H1 (cell line): ENCODE data around the gene RAB40C. TPM values are rescaled to one million over a fixed set of nuclear protein-coding genes. Genes with fewer than 3 reads are reported as not detected.

Experiments used
- CTCF ChIA-PET: fragments of 300-600 bp; sonication (Branson Sonifier 250); formaldehyde crosslinking; loops from one replicate; lab custom pipeline; 2021; ENCODE audit not compliant: partially characterized antibody; lab: Charles Lee
- POLR2A ChIA-PET: fragments of 300-600 bp; sonication (Branson Sonifier 250); formaldehyde crosslinking; loops from one replicate; lab custom pipeline; 2021; ENCODE audit warnings: inconsistent platforms; ENCODE audit not compliant: partially characterized antibody; lab: Charles Lee
- DNase-seq, 2 experiments: peaks; one replicate each; pipeline versions ENCODE4 v3.0.0 to v3.0.0-alpha.2; 2010 to 2022; ENCODE audit warnings: low spot score in 2 of 2, low read depth in 1 of 2, mixed read lengths in 1 of 2
- FAIRE-seq: peaks from 2 replicates; lab custom pipeline; 2011; peaks lifted over from hg19 to GRCh38; lab: Jason Lieb, UNC
- H2AFZ ChIP-seq: 2 replicates; pipeline ENCODE4 v1.8.1; 2012; ENCODE audit warnings: low read length, inconsistent platforms
- H2AK5ac ChIP-seq: 2 replicates; pipeline ENCODE4 v1.6.1; 2013; ENCODE audit warnings: low read depth, low read length
- H2BK120ac ChIP-seq: replicated peaks from 2 replicates; pipeline ENCODE3; 2013; ENCODE audit warnings: low read depth, low read length, inconsistent platforms
- H2BK12ac ChIP-seq: 2 replicates; pipeline ENCODE4 v1.6.1; 2013; ENCODE audit warnings: low read depth, low read length
- H2BK15ac ChIP-seq: 2 replicates; pipeline ENCODE4 v1.6.1; 2013; ENCODE audit warnings: low read length
- H2BK20ac ChIP-seq: 2 replicates; pipeline ENCODE4 v1.6.1; 2013; ENCODE audit warnings: low read length
- H2BK5ac ChIP-seq: 2 replicates; pipeline ENCODE4 v1.6.1; 2013; ENCODE audit warnings: low read depth, low read length
- H3K14ac ChIP-seq: 2 replicates; pipeline ENCODE4 v1.6.1; 2013; ENCODE audit warnings: inconsistent platforms; ENCODE audit not compliant: insufficient read length
- H3K18ac ChIP-seq: 2 replicates; pipeline ENCODE4 v1.6.1; 2013; ENCODE audit warnings: low read length; ENCODE audit errors: extremely low read depth
- H3K23ac ChIP-seq: 2 replicates; pipeline ENCODE4 v1.6.1; 2013; ENCODE audit warnings: inconsistent platforms; ENCODE audit not compliant: insufficient read length
- H3K23me2 ChIP-seq: 2 replicates; pipeline ENCODE4 v1.6.1; 2013; ENCODE audit warnings: low read depth, low read length
- H3K27ac ChIP-seq: 2 replicates; pipeline ENCODE4 v1.6.1; 2011; ENCODE audit warnings: low read depth, low read length, inconsistent platforms
- H3K27me3 ChIP-seq, 4 experiments: replicated peaks in 1 of 4; 1 replicate in 1 of 4; 2 replicates in 3 of 4; pipeline versions ENCODE4 v1.6.1 to v1.8.1; 2011 to 2013; ENCODE audit warnings: low read length in 3 of 4, mild to moderate bottlenecking in 3 of 4, inconsistent platforms in 2 of 4, mixed read lengths in 2 of 4, moderate library complexity in 1 of 4; ENCODE audit not compliant: control insufficient read depth in 3 of 4, insufficient read depth in 3 of 4; ENCODE audit errors: extremely low read depth in 1 of 4
- H3K36me3 ChIP-seq, 4 experiments: 2 replicates each; pipeline versions ENCODE4 v1.6.1 to v1.8.1; 2011 to 2013; ENCODE audit warnings: mild to moderate bottlenecking in 4 of 4, low read length in 3 of 4, moderate library complexity in 2 of 4, control low read depth in 1 of 4, inconsistent platforms in 1 of 4; ENCODE audit not compliant: insufficient read depth in 4 of 4, control insufficient read depth in 2 of 4
- H3K4ac ChIP-seq: replicated peaks from 2 replicates; pipeline ENCODE3; 2013; ENCODE audit warnings: low read length, low read depth, mixed read lengths, inconsistent platforms; ENCODE audit not compliant: insufficient read length
- H3K4me1 ChIP-seq, 4 experiments: replicated peaks in 1 of 4; 1 replicate in 1 of 4; 2 replicates in 3 of 4; pipeline versions ENCODE4 v1.6.1 to v1.8.1; 2011 to 2013; ENCODE audit warnings: low read length in 3 of 4, inconsistent platforms in 2 of 4, mixed read lengths in 1 of 4; ENCODE audit not compliant: insufficient read depth in 4 of 4, control insufficient read depth in 3 of 4
- H3K4me2 ChIP-seq, 2 experiments: 2 replicates each; pipeline versions ENCODE4 v1.6.1 to v1.8.1; 2011 to 2013; ENCODE audit warnings: low read depth in 2 of 2, low read length in 2 of 2, control low read depth in 1 of 2, inconsistent platforms in 1 of 2, mild to moderate bottlenecking in 1 of 2; ENCODE audit not compliant: insufficient read depth in 1 of 2
- H3K4me3 ChIP-seq, 4 experiments: fragments of 200-600, 300-600 bp in 1 of 4; sonication (generic), shearing (Covaris generic), sonication (Bioruptor Twin) in 1 of 4; 2 replicates each; pipeline versions ENCODE4 v1.5.1 to v1.8.1; 2011 to 2016; ENCODE audit warnings: low read length in 4 of 4, low read depth in 3 of 4, control low read depth in 2 of 4, inconsistent platforms in 2 of 4, mild to moderate bottlenecking in 2 of 4, mixed read lengths in 1 of 4, moderate library complexity in 1 of 4; ENCODE audit not compliant: insufficient read depth in 2 of 4; ENCODE audit errors: extremely low read depth in 1 of 4
- H3K56ac ChIP-seq: replicated peaks from 2 replicates; pipeline ENCODE3; 2013; ENCODE audit warnings: low read depth, mild to moderate bottlenecking, mixed read lengths, low read length, inconsistent platforms; ENCODE audit not compliant: insufficient read length
- H3K79me1 ChIP-seq: 2 replicates; pipeline ENCODE4 v1.6.1; 2013; ENCODE audit warnings: low read depth, low read length, control low read depth
- H3K79me2 ChIP-seq, 2 experiments: 2 replicates each; pipeline versions ENCODE4 v1.6.1 to v1.8.1; 2012 to 2013; ENCODE audit warnings: low read length in 2 of 2, mild to moderate bottlenecking in 2 of 2, inconsistent platforms in 1 of 2; ENCODE audit not compliant: insufficient read depth in 2 of 2, control insufficient read depth in 1 of 2
- H3K9ac ChIP-seq, 4 experiments: replicated peaks in 1 of 4; 1 replicate in 1 of 4; 2 replicates in 3 of 4; pipeline versions ENCODE4 v1.6.1 to v1.8.1; 2011 to 2013; ENCODE audit warnings: low read depth in 3 of 4, low read length in 3 of 4, control low read depth in 2 of 4, mild to moderate bottlenecking in 2 of 4, moderate library complexity in 2 of 4, inconsistent platforms in 1 of 4; ENCODE audit errors: extremely low read depth in 1 of 4
- H3K9me3 ChIP-seq, 2 experiments: 2 replicates each; pipeline versions ENCODE4 v1.6.1 to v1.8.1; 2012 to 2013; ENCODE audit warnings: mild to moderate bottlenecking in 2 of 2, moderate library complexity in 2 of 2, control low read depth in 1 of 2, inconsistent platforms in 1 of 2, low read depth in 1 of 2, low read length in 1 of 2, mixed read lengths in 1 of 2; ENCODE audit not compliant: insufficient read depth in 2 of 2
- H4K20me1 ChIP-seq, 2 experiments: replicated peaks in 1 of 2; 2 replicates each; pipeline versions ENCODE3 to v1.8.1; 2011 to 2013; ENCODE audit warnings: inconsistent platforms in 2 of 2, low read length in 2 of 2, mild to moderate bottlenecking in 1 of 2; ENCODE audit not compliant: insufficient read depth in 2 of 2, control insufficient read depth in 1 of 2
- H4K5ac ChIP-seq: 2 replicates; pipeline ENCODE4 v1.6.1; 2013; ENCODE audit warnings: low read length, low read depth, mixed read lengths, inconsistent platforms; ENCODE audit not compliant: insufficient read length
- H4K8ac ChIP-seq: 2 replicates; pipeline ENCODE4 v1.8.0; 2013; ENCODE audit warnings: mild to moderate bottlenecking, moderate library complexity, low read length, inconsistent platforms; ENCODE audit not compliant: insufficient read depth; ENCODE audit errors: extremely low read depth
- H4K91ac ChIP-seq: replicated peaks from 2 replicates; pipeline ENCODE3; 2013; ENCODE audit warnings: low read length, mixed read lengths, inconsistent platforms; ENCODE audit not compliant: insufficient read length
- CBX8 ChIP-seq: fragments of 300-800, 300-1000 bp; sonication (generic); IDR thresholded peaks from 2 replicates; pipeline ENCODE4 v1.7.1; 2016; ENCODE audit warnings: low read depth, low read length, borderline replicate concordance
- CTCF ChIP-seq, 3 experiments: IDR thresholded peaks; 1 replicate in 2 of 3; 2 replicates in 1 of 3; pipeline versions ENCODE4 v1.5.1 to v1.6.1; 2011; ENCODE audit warnings: low read length in 3 of 3, mild to moderate bottlenecking in 3 of 3, inconsistent platforms in 2 of 3, low read depth in 1 of 3, moderate library complexity in 1 of 3; ENCODE audit not compliant: insufficient read depth in 1 of 3; ENCODE audit errors: control extremely low read depth in 1 of 3
- HDAC2 ChIP-seq, 2 experiments: fragments of 300-600 bp in 1 of 2; sonication (generic) in 1 of 2; IDR thresholded peaks; 2 replicates each; pipeline ENCODE4 v1.6.1; 2011 to 2012; ENCODE audit warnings: low read depth in 2 of 2, low read length in 2 of 2, mild to moderate bottlenecking in 2 of 2, moderate library complexity in 2 of 2, borderline replicate concordance in 1 of 2, inconsistent platforms in 1 of 2
- RBBP5 ChIP-seq: IDR thresholded peaks from 2 replicates; pipeline ENCODE4 v1.7.1; 2012; ENCODE audit warnings: low read depth, mild to moderate bottlenecking, inconsistent platforms, low read length, moderate library complexity, borderline replicate concordance
- SAP30 ChIP-seq: fragments of 300-600 bp; sonication (generic); IDR thresholded peaks from 2 replicates; pipeline ENCODE4 v1.7.1; 2012; ENCODE audit warnings: low read length, moderate library complexity, mild to moderate bottlenecking, inconsistent platforms; ENCODE audit not compliant: insufficient read depth, insufficient replicate concordance
- WGBS, 2 experiments: shearing (Covaris generic) in 1 of 2; methylation state at CpG; one replicate each; pipeline versions ENCODE4 v1.1.6 to v1.1.7; 2013 to 2015; ENCODE audit warnings: low lambda C conversion rate in 2 of 2, mixed read lengths in 2 of 2, inconsistent platforms in 1 of 2, low coverage in 1 of 2, missing lambda C conversion rate in 1 of 2; ENCODE audit not compliant: insufficient replicate concordance in 2 of 2, insufficient coverage in 1 of 2, insufficient read length in 1 of 2; ENCODE audit errors: extremely low coverage in 1 of 2, missing lambda C conversion rate in 1 of 2; 5-methylcytosine and 5-hydroxymethylcytosine counted together
- long read RNA-seq, 2 experiments: library from RNA in 1 of 2; library from capped mRNA in 1 of 2; stranded (forward); transcript quantifications; one replicate each; pipeline ENCODE4 v2.0.0, GENCODE V29; 2021; ENCODE audit warnings: inconsistent platforms in 1 of 2
- polyA minus RNA-seq, 3 experiments: library from RNA; depleted of rRNA, polyadenylated mRNA; stranded (reverse); fragments of >200 nt; gene quantifications; 1 replicate in 2 of 3; 2 replicates in 1 of 3; pipeline ENCODE4 v1.2.3, GENCODE V29; 2011
- polyA plus RNA-seq, 7 experiments: library from polyadenylated mRNA; depleted of rRNA in 3 of 7; stranded (reverse) in 5 of 7; unstranded in 2 of 7; fragments of >200 nt in 5 of 7; fragments of 200-250 nt in 2 of 7; gene quantifications; 1 replicate in 5 of 7; 2 replicates in 1 of 7; 4 replicates in 1 of 7; pipeline versions ENCODE4 v1.2.1 to v1.2.3, GENCODE V29; 2011 to 2013; ENCODE audit warnings: missing spikeins in 2 of 7, mixed read lengths in 2 of 7
- total RNA-seq: library from RNA; stranded (reverse); fragmentation: NEBNext Ultra II Directional; extraction: Animal tissue kit (Norgen Biotek cat#: 25700); gene quantifications from 2 replicates; pipeline ENCODE4 v1.2.1, GENCODE V29; 2021

RAB40C gene
- total RNA-seq (15.6 and 17.8 TPM in 2 replicates), polyA plus RNA-seq (2011; rRNA removed) (13.9 and 18.6 TPM in 2 replicates), polyA minus RNA-seq (2011; rRNA and poly(A)+ RNA removed) (5.9 and 6.8 TPM in 2 replicates)
- 14.4 TPM for polyA plus RNA-seq (2011; cell fraction: cytosol; rRNA removed)
- 23.9 TPM for polyA plus RNA-seq (2011; cell fraction: nucleus; rRNA removed)
- 11.4 to 19.2 TPM (median 15.6 TPM) in 4 replicates for polyA plus RNA-seq (2012, experiment 1 of 2)
- 13.6 TPM for polyA plus RNA-seq (2012, experiment 2 of 2)
- polyA plus RNA-seq (2013, experiment 1 of 2) = 11.3 TPM
- polyA plus RNA-seq (2013, experiment 2 of 2) = 11.7 TPM
- 8.4 TPM for polyA minus RNA-seq (2011; cell fraction: cytosol; rRNA and poly(A)+ RNA removed)
- 8.9 TPM for polyA minus RNA-seq (2011; cell fraction: nucleus; rRNA and poly(A)+ RNA removed)
- long read RNA-seq, experiment 1, partial matches to known transcripts = 0 of 16 reads
- long read RNA-seq, experiment 1, other reads (novel, unspliced or antisense) = 12 of 16 reads
- long read RNA-seq, experiment 2, partial matches to known transcripts = 1 of 1 reads
- long read RNA-seq, experiment 2, other reads (novel, unspliced or antisense) = 0 of 1 reads

DNA sequence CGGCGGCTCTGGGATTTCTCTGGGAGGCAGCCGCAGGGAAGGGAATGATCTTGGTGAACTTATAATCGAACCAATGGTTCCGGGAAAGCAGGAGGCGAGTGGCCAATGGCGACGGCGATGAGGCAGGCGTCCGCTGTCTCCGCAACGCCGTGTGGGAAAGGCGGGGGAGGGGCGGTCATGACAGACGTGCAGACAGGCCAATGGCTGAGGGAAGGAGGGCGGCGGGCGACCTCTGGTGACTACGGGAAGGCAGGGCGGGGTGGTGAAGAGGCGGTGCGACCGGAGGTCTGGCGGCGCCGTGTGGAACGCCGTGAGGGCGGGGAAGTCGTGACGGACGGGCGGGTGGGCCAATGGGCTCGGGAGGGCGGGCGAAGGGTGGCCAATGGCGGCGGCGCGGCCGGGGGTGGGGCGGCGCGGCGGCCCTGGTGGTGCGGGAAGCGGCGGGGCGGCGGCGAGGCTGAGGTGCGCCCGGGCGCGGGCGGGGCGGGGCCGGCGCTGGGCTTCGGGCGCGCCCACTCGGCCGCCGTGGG, at the start of gene RAB40C:
Gene RAB40C, plus strand, starts transcription at position 409 of the 530 bp plus-strand sequence. CDS start 226 bp downstream, outside the sequence.
- H3K9me3 ChIP-seq = no peaks in the 10 kb centered on the region
- peaks cover 0 to 45% (median 29%) of the 10 kb centered on the region in 4 experiments; a peak in 5 of 7 replicates for H3K27me3 ChIP-seq
- H3K4me1 ChIP-seq = peaks cover 0 to 17% (median 7%) of the 10 kb centered on the region in 4 experiments; a peak in 4 of 7 replicates
- peaks cover 0 to 20% of the 10 kb centered on the region in 2 experiments; a peak in 2 of 4 replicates for H3K79me2 ChIP-seq
- CTCF ChIA-PET = interaction anchor here (0.8 to 1.9 kb wide), 4 partner anchors 14 to 29 kb away, joined by 3 to 6 read pairs (median 4); no protein-coding TSS in a partner anchor
- peak; percentile 91 to 99 for DNase-seq
- H3K23ac ChIP-seq = no peak within 1 kb of the TSS
- no peaks in the 10 kb centered on the region for H3K36me3 ChIP-seq
- H3K4me2 ChIP-seq = peak within 1 kb of the TSS; percentile 81 to 96
- peak within 1 kb of the TSS; percentile 99 for H2BK5ac ChIP-seq
- no CpG with 5 or more reads among the region's 67 CpGs for WGBS, 2 experiments
- peak within 1 kb of the TSS; percentile 56; the same call in 1 of the 2 replicates for H2AFZ ChIP-seq
- POLR2A ChIA-PET = interaction anchor here (0.7 to 1.6 kb wide), 8 partner anchors 10 to 52 kb away, joined by 3 to 5 read pairs (median 4); partner anchors contain the start of genes MCRIP2, METTL26 and WFIKKN1
- peaks cover 9% of the 10 kb centered on the region for H3K23me2 ChIP-seq
- H3K14ac ChIP-seq = no peak within 1 kb of the TSS
- H4K91ac ChIP-seq = peak within 1 kb of the TSS; percentile 98
- H3K27ac ChIP-seq = peak within 1 kb of the TSS; percentile 99
- peak within 1 kb of the TSS; percentile 89 to 95 (median 93) for H3K9ac ChIP-seq
- H2BK15ac ChIP-seq = peak within 1 kb of the TSS; percentile 95; the same call in 1 of the 2 replicates
- H3K4ac ChIP-seq = peak within 1 kb of the TSS; percentile 91
- peak within 1 kb of the TSS; percentile 32; the same call in 1 of the 2 replicates for H2BK20ac ChIP-seq
- H2AK5ac ChIP-seq = no peak within 1 kb of the TSS
- peak within 1 kb of the TSS; percentile 78; the same call in 1 of the 2 replicates for H2BK12ac ChIP-seq
- no peak for FAIRE-seq
- H3K4me3 ChIP-seq = peak within 1 kb of the TSS; percentile 90 to 94 (median 91)
- peaks cover 20 to 45% of the 10 kb centered on the region in 2 experiments for H4K20me1 ChIP-seq
- peak within 1 kb of the TSS; percentile 99 for H3K56ac ChIP-seq
- H2BK120ac ChIP-seq = peak within 1 kb of the TSS; percentile 98
- peaks cover 8% of the 10 kb centered on the region; the same call in 1 of the 2 replicates for H3K79me1 ChIP-seq
- peak within 1 kb of the TSS; percentile 100 for H4K8ac ChIP-seq
- peak within 1 kb of the TSS; percentile 99 for H3K18ac ChIP-seq
- H4K5ac ChIP-seq = peak within 1 kb of the TSS; percentile 100
- TF ChIP-seq HDAC2 (IDR thresholded peaks at IDR 0.05; ENCODE audit: borderline replicate concordance in 1 of 2, low read depth in 2 of 2, low read length in 2 of 2) = no peak
- TF ChIP-seq CTCF (IDR thresholded peaks at IDR 0.05; ENCODE audit: control extremely low read depth in 1 of 3, insufficient read depth in 1 of 3, low read depth in 1 of 3, low read length in 3 of 3) = peak in 1 of 3 experiments; percentile 12; a peak in 1 of 4 replicates
- TF ChIP-seq SAP30 = no peak
- TF ChIP-seq CBX8 = no peak
- TF ChIP-seq RBBP5 = no peak
